ENCODE measurements around the gene TINAG.

DNA sequence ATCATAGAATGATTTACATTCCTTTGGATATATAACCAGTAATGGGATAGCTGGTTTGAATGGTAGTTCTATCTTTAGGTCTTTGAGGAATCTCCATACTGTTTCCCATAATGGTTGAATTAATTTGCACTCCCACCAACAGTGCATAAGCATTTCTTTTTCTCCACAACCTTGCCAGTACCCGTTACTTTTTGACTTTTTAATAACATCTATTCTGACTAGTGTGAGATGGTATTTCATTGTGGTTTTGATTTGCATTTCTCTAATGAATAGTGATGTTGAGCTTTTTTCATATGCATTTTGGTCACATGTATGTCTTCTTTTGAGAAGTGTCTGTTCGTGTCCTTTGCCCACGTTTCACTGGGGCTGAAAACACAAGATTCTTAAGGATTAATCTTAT lies 107.3 kb downstream of the TINAG start:
- TF ChIP-seq, protein P1, sequence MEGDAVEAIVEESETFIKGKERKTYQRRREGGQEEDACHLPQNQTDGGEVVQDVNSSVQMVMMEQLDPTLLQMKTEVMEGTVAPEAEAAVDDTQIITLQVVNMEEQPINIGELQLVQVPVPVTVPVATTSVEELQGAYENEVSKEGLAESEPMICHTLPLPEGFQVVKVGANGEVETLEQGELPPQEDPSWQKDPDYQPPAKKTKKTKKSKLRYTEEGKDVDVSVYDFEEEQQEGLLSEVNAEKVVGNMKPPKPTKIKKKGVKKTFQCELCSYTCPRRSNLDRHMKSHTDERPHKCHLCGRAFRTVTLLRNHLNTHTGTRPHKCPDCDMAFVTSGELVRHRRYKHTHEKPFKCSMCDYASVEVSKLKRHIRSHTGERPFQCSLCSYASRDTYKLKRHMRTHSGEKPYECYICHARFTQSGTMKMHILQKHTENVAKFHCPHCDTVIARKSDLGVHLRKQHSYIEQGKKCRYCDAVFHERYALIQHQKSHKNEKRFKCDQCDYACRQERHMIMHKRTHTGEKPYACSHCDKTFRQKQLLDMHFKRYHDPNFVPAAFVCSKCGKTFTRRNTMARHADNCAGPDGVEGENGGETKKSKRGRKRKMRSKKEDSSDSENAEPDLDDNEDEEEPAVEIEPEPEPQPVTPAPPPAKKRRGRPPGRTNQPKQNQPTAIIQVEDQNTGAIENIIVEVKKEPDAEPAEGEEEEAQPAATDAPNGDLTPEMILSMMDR (IDR thresholded peaks at IDR 0.05): no peak
- TF ChIP-seq POLR2A (IDR thresholded peaks at IDR 0.05): no peak

Measured in esophagus squamous epithelium (tissue), 4 donors.